Measurements from ENCODE around the gene CCDC137. TPM values are rescaled to one million over a fixed set of nuclear protein-coding genes. Genes with fewer than 3 reads are reported as not detected.

The CCDC137 gene
- total RNA-seq, 1 donor from 2014 or later = 41.3 TPM

DNA sequence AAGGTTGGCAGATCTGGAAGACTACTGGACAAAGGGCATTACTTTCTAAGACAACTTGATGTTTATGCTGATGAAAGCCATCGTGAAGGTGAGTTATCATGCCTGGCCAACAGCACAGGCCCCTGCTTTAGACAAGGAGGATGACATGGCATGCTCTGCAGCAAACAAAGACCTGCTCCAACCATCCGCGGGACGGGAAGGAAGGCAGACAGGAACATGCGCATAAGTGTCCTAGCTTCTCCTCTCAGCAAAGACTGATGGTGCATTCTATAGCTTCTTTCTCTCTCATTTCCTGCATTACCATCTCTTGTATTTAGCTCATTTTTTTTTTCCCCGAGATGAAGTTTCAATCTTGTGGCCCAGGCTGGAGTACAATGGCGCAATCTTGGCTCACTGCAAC, 35.1 kb upstream of the CCDC137 start:
- TF ChIP-seq, protein P1, sequence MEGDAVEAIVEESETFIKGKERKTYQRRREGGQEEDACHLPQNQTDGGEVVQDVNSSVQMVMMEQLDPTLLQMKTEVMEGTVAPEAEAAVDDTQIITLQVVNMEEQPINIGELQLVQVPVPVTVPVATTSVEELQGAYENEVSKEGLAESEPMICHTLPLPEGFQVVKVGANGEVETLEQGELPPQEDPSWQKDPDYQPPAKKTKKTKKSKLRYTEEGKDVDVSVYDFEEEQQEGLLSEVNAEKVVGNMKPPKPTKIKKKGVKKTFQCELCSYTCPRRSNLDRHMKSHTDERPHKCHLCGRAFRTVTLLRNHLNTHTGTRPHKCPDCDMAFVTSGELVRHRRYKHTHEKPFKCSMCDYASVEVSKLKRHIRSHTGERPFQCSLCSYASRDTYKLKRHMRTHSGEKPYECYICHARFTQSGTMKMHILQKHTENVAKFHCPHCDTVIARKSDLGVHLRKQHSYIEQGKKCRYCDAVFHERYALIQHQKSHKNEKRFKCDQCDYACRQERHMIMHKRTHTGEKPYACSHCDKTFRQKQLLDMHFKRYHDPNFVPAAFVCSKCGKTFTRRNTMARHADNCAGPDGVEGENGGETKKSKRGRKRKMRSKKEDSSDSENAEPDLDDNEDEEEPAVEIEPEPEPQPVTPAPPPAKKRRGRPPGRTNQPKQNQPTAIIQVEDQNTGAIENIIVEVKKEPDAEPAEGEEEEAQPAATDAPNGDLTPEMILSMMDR (IDR thresholded peaks at IDR 0.05) = no peak
- no peaks in the 10 kb centered on the region for H3K9me3 Mint-ChIP-seq
- H3K27ac Mint-ChIP-seq = no peak overlapping the region
- ChIA-PET CTCF (interaction anchor here (0.9 kb wide), 1 partner anchor 30 kb away, joined by 3 read pairs; no protein-coding TSS in a partner anchor), POLR2A (interaction anchor here (0.6 to 0.8 kb wide), 3 partner anchors 33 to 52 kb away, joined by 3 to 4 read pairs (median 3); partner anchors contain the start of genes ARL16 and HGS)
- no peak for ATAC-seq (ENCODE audit: low read depth)
- no peak overlapping the region for H3K4me3 Mint-ChIP-seq
- H3K4me1 Mint-ChIP-seq = peaks cover 18% of the 10 kb centered on the region
- H3K36me3 Mint-ChIP-seq (ENCODE audit: low read depth) = peaks cover 47% of the 10 kb centered on the region
- intact Hi-C loops (cut with micrococcal nuclease) = no loop called here
- no peak for DNase-seq
- H3K27me3 Mint-ChIP-seq = no peaks in the 10 kb centered on the region

DNA sequence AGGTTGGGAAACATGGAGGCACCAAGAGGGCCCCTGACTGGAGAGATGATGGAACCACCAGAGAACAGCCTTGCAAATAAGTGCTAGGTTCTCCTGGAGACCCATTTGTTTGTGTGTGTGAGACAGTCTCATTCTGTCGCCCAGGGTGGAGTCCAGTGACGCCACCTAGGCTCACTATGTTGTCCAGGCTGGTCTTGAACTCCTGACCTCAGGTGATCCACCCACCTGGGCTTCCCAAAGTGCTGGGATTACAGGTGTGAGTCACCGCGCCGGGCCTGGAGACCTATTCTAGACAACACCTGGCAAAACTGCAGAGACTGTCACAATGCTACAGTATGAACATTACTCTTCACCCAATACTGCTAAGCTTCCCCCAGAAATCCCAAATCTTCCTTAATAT, 31.1 kb upstream of the CCDC137 start:
- H3K4me3 Mint-ChIP-seq = peak overlapping the region; percentile 95
- H3K27me3 Mint-ChIP-seq = no peaks in the 10 kb centered on the region
- H3K9me3 Mint-ChIP-seq = no peaks in the 10 kb centered on the region
- H3K27ac Mint-ChIP-seq = peak overlapping the region; percentile 77
- H3K36me3 Mint-ChIP-seq (ENCODE audit: low read depth) = peaks cover 11% of the 10 kb centered on the region
- DNase-seq (no peak), ATAC-seq (ENCODE audit: low read depth) (no peak)
- intact Hi-C loops (cut with micrococcal nuclease) = no loop called here
- CTCF ChIA-PET = no interaction called here
- peaks cover 21% of the 10 kb centered on the region for H3K4me1 Mint-ChIP-seq
- POLR2A ChIA-PET = no interaction called here
- TF ChIP-seq, protein P1 (IDR thresholded peaks at IDR 0.05) = no peak

DNA sequence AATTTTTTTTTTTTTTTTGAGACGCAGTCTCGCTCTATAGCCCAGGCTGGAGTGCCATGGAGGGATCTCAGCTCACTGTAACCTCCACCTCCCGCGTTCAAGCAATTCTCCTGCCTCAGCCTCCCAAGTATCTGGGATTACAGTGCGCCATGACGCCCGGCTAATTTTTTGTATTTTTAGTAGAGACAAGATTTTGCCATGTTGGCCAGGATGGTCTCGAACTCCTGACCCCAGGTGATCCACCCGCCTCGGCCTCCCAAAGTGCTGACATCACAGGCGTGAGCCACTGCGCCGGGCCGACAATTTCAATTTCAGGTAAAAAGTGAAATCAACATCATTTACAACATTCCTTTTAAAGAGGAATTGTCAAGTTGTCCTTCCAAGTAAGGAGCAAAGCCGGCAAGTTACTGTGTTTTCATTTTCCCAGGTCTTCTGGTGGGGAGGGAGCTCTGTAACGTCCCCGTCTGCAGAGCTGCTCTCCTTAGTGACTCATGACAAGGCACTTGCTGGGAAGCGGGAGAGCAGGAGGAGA, 30.5 kb upstream of the CCDC137 start:
- TF ChIP-seq, protein P1 (IDR thresholded peaks at IDR 0.05) = no peak
- Mint-ChIP-seq H3K36me3 (ENCODE audit: low read depth) (peaks cover 10% of the 10 kb centered on the region), H3K4me3 (peak overlapping the region; percentile 95), H3K27ac (peak overlapping the region; percentile 77), H3K4me1 (peaks cover 21% of the 10 kb centered on the region), H3K9me3 (no peaks in the 10 kb centered on the region), H3K27me3 (no peaks in the 10 kb centered on the region)
- ATAC-seq (ENCODE audit: low read depth) = no peak
- DNase-seq = no peak
- POLR2A ChIA-PET = interaction anchor here (0.6 to 1.2 kb wide), 3 partner anchors 17 to 31 kb away, joined by 4 to 10 read pairs (median 10); partner anchors contain the start of genes CCDC137 and OXLD1
- CTCF ChIA-PET = interaction anchor here (1.0 kb wide), 1 partner anchor 234 kb away, joined by 3 read pairs; no protein-coding TSS in a partner anchor
- intact Hi-C loops (cut with micrococcal nuclease) = no loop called here

DNA sequence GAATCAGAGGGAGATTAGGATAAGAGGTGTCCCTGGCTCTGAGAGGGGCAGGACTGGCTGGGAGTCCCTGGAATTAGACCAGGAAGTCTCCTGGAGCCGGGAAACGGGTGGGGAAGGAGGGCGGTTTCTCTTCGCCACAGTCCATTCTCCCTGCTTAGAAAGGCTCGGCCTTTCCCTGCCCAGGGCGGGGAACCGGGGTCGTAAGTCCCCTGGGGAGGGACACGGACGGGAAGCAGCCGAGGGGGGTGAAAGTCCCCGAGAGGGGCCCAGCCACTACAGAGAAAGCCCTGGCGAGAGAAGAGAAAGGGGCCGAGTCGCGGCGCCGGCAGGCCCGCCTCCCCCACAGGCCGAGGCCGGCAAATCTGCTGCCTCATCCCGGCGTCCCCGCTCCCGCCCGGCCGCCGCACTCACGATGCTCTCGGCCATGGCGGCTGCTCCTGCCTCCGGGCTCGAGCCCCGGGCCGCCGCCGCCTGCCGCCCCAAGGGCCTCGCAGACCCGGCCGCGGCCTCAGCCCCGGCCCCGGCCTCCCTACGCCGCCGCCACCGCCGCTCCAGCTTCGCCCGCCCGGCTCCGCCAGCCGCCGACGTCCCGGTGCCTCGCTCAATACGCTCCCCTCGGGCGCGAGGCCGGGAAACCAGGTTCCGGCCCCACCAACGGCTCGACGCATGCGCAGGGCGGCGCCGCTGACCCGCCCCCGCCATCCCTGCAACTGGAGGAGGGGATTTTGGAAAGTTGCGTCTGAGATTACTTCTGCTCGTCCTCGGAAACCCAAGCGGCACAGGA, 29.8 kb upstream of the CCDC137 start, which contains the start of the genes NPLOC4 and TSPAN10:
NPLOC4 (minus strand) TSS at position 608 of the 784 bp plus-strand sequence; CDS start at position 426, 182 bp downstream.
TSPAN10 (plus strand) TSS at position 692 of the 784 bp plus-strand sequence. CDS start 5,217 bp downstream, outside the sequence.
- ATAC-seq (ENCODE audit: low read depth) = peak; percentile 89

More for the DNA sequence above, 29.8 kb upstream of the CCDC137 start, which contains the start of the genes NPLOC4 and TSPAN10:
- Mint-ChIP-seq H3K4me1 (peaks cover 21% of the 10 kb centered on the region), H3K27me3 (no peaks in the 10 kb centered on the region), H3K36me3 (ENCODE audit: low read depth) (peaks cover 7% of the 10 kb centered on the region), H3K4me3 (peak within 1 kb of the TSS; percentile 95), H3K27ac (peak within 1 kb of the TSS; percentile 77), H3K9me3 (no peaks in the 10 kb centered on the region)
- peak; percentile 85 for DNase-seq
- POLR2A ChIA-PET = interaction anchor here (0.6 to 1.2 kb wide), 5 partner anchors 16 to 632 kb away, joined by 3 to 10 read pairs (median 4); partner anchors contain the start of genes CCDC137, MCRIP1 and OXLD1
- TF ChIP-seq, protein P1 (IDR thresholded peaks at IDR 0.05) = no peak
- CTCF ChIA-PET = interaction anchor here (1.0 kb wide), 1 partner anchor 234 kb away, joined by 3 read pairs; no protein-coding TSS in a partner anchor
- intact Hi-C loops (cut with micrococcal nuclease) = loop anchor here (1.0 kb wide), 3 partner anchors 30 to 117 kb away; partner anchors contain the start of genes ARL16, CCDC137 and OXLD1
